Measurements from ENCODE around the gene CRACR2B.

CRACR2B gene

GRCh38 chr11:827897-828192 is at the start of gene CRACR2B:
CRACR2B (plus strand) TSS chr11:827919; CDS start chr11:828608, 689 bp downstream.
- H3K27ac ChIP-seq = no peak within 1 kb of the TSS
- no peak for DNase-seq (ENCODE audit: low read depth, low spot score)

GRCh38 chr11:778976-779954 is 48.5 kb upstream of the CRACR2B start:
- DNase-seq (ENCODE audit: low read depth, low spot score) = no peak

GRCh38 chr11:779955-780532 is 47.7 kb upstream of the CRACR2B start:
- no peak for DNase-seq (ENCODE audit: low read depth, low spot score)
- H3K27ac ChIP-seq = no peak overlapping the region

More at GRCh38 chr11:778976-779954, 48.5 kb upstream of the CRACR2B start:
- H3K27ac ChIP-seq = no peak overlapping the region

- no peak overlapping the region for H3K27ac ChIP-seq
- no peak for DNase-seq (ENCODE audit: low read depth, low spot score)
These were observed 45.2 kb upstream of the CRACR2B start for GRCh38 chr11:782264-783174.

- no peak for DNase-seq (ENCODE audit: low read depth, low spot score)
- H3K27ac ChIP-seq = no peak overlapping the region
These were observed 44.1 kb upstream of the CRACR2B start for GRCh38 chr11:783581-784015.

GRCh38 chr11:786235-787083 is 41.3 kb upstream of the CRACR2B start:
- no peak for DNase-seq (ENCODE audit: low read depth, low spot score)
- H3K27ac ChIP-seq = no peak overlapping the region

GRCh38 chr11:787084-787675 is 40.5 kb upstream of the CRACR2B start:
- H3K27ac ChIP-seq = no peak overlapping the region
- DNase-seq (ENCODE audit: low read depth, low spot score) = no peak

GRCh38 chr11:788009-788640 is 39.6 kb upstream of the CRACR2B start:
- H3K27ac ChIP-seq = no peak overlapping the region
- no peak for DNase-seq (ENCODE audit: low read depth, low spot score)

- H3K27ac ChIP-seq = no peak overlapping the region
- no peak for DNase-seq (ENCODE audit: low read depth, low spot score)
These were observed 38.5 kb upstream of the CRACR2B start for GRCh38 chr11:788953-789940.

- DNase-seq (ENCODE audit: low read depth, low spot score) = no peak
These were observed 37.8 kb upstream of the CRACR2B start, which contains the start of gene CEND1 for GRCh38 chr11:789943-790342. CEND1 (minus strand) TSS chr11:790090; CDS start chr11:788576, 1,514 bp downstream.

GRCh38 chr11:790721-791564 is 36.8 kb upstream of the CRACR2B start:
- H3K27ac ChIP-seq = no peak overlapping the region
- no peak for DNase-seq (ENCODE audit: low read depth, low spot score)

More at GRCh38 chr11:789943-790342, 37.8 kb upstream of the CRACR2B start, which contains the start of gene CEND1:
- no peak within 1 kb of the TSS for H3K27ac ChIP-seq

GRCh38 chr11:791658-792534 is 35.8 kb upstream of the CRACR2B start:
- no peak overlapping the region for H3K27ac ChIP-seq
- DNase-seq (ENCODE audit: low read depth, low spot score) = no peak

GRCh38 chr11:792535-792821 is 35.2 kb upstream of the CRACR2B start:
- no peak for DNase-seq (ENCODE audit: low read depth, low spot score)
- no peak overlapping the region for H3K27ac ChIP-seq

GRCh38 chr11:792873-793272 is 34.8 kb upstream of the CRACR2B start:
- H3K27ac ChIP-seq = no peak overlapping the region

GRCh38 chr11:793556-793955 is 34.2 kb upstream of the CRACR2B start:
- DNase-seq (ENCODE audit: low read depth, low spot score) = no peak
- H3K27ac ChIP-seq = no peak overlapping the region

More at GRCh38 chr11:792873-793272, 34.8 kb upstream of the CRACR2B start:
- no peak for DNase-seq (ENCODE audit: low read depth, low spot score)

All from epithelial cell of prostate (primary cell).